Tibial nerve (tissue), 3 donors: ENCODE measurements around the gene CSNK2B.

Experiments used
- CTCF ChIP-seq, 5 experiments: fragments of 200-600 bp in 3 of 5; fragments of 450-650 bp in 2 of 5; sonication (generic) in 3 of 5; IDR thresholded peaks; one replicate each; pipeline ENCODE4 v1.5.1; 2016 to 2019; ENCODE audit warnings: antibody characterized with exemption in 5 of 5, mild to moderate bottlenecking in 3 of 5, moderate library complexity in 2 of 5
- POLR2A ChIP-seq, 2 donors: fragments of 450-650 bp; IDR thresholded peaks; one replicate each; pipeline ENCODE4 v1.6.1; 2017; ENCODE audit warnings: antibody characterized with exemption in 2 of 2, mild to moderate bottlenecking in 2 of 2, moderate library complexity in 2 of 2

GRCh38 chr6:31692886-31693285 is 27.0 kb downstream of the CSNK2B start:
- no peak for TF ChIP-seq POLR2A (IDR thresholded peaks at IDR 0.05)
- no peak for TF ChIP-seq CTCF (IDR thresholded peaks at IDR 0.05)
